GM15510 (cell line): Measurements from ENCODE around the gene SLC7A1.

Source experiments
- POLR2A ChIP-seq: IDR thresholded peaks from 3 replicates; pipeline ENCODE4 v1.6.1; 2011; ENCODE audit warnings: borderline replicate concordance; ENCODE audit not compliant: insufficient read length; ENCODE audit errors: extremely low read depth

Gene SLC7A1

GRCh38 chr13:29595380-29596063, at the start of gene SLC7A1:
Gene SLC7A1, minus strand, starts transcription at chr13:29595688. Its CDS starts 59,500 bp downstream, at chr13:29536188.
- TF ChIP-seq POLR2A: peak; percentile 53

GRCh38 chr13:29640665-29641064, 45.2 kb upstream of the SLC7A1 start:
- TF ChIP-seq POLR2A: no peak

GRCh38 chr13:29624997-29625396, 29.5 kb upstream of the SLC7A1 start:
- no peak for TF ChIP-seq POLR2A

- TF ChIP-seq POLR2A: no peak
These were observed 26.4 kb upstream of the SLC7A1 start for GRCh38 chr13:29621841-29622240.

- no peak for TF ChIP-seq POLR2A
These were observed 25.7 kb upstream of the SLC7A1 start for GRCh38 chr13:29621051-29621800.

- TF ChIP-seq POLR2A: no peak
These were observed 24.5 kb upstream of the SLC7A1 start for GRCh38 chr13:29619995-29620394.

GRCh38 chr13:29613101-29613500, 17.6 kb upstream of the SLC7A1 start:
- TF ChIP-seq POLR2A: no peak

GRCh38 chr13:29607465-29607864, 12.0 kb upstream of the SLC7A1 start:
- TF ChIP-seq POLR2A: no peak

- TF ChIP-seq POLR2A: no peak
These were observed 10.5 kb upstream of the SLC7A1 start for GRCh38 chr13:29605860-29606526.

GRCh38 chr13:29598321-29598720, 2.8 kb upstream of the SLC7A1 start:
- TF ChIP-seq POLR2A: no peak

- TF ChIP-seq POLR2A: no peak
These were observed 2.2 kb upstream of the SLC7A1 start for GRCh38 chr13:29597706-29598105.

- TF ChIP-seq POLR2A: no peak
These were observed 1.8 kb upstream of the SLC7A1 start for GRCh38 chr13:29597246-29597645.

GRCh38 chr13:29596064-29596418, 553 bp upstream of the SLC7A1 start:
- no peak for TF ChIP-seq POLR2A

- peak; percentile 52 for TF ChIP-seq POLR2A
These were observed 643 bp downstream of the SLC7A1 start for GRCh38 chr13:29594710-29595379.

GRCh38 chr13:29594303-29594709, 1.2 kb downstream of the SLC7A1 start:
- no peak for TF ChIP-seq POLR2A
